ENCODE measurements around the gene RGCC. TPM values are rescaled to one million over a fixed set of nuclear protein-coding genes. Genes with fewer than 3 reads are reported as not detected.
"Not testable (repeated sequence)": the region's sequence is repeated elsewhere in the genome, so short reads cannot be mapped to it uniquely, and the experiment has no call there.

RGCC gene
- 43.6 TPM for total RNA-seq

- DNase-seq: peak; percentile 16
Observed at GRCh38 chr13:41456768-41457588, at the start of gene RGCC. Gene RGCC (plus strand): TSS chr13:41457550. CDS start chr13:41457708, 158 bp downstream.

GRCh38 chr13:41408121-41408520 lies 49.2 kb upstream of the RGCC start:
- no peak for DNase-seq

GRCh38 chr13:41408746-41409145 lies 48.6 kb upstream of the RGCC start:
- no peak for DNase-seq

GRCh38 chr13:41409611-41410010 lies 47.7 kb upstream of the RGCC start:
- DNase-seq: no peak

GRCh38 chr13:41411060-41411459 lies 46.3 kb upstream of the RGCC start:
- DNase-seq: no peak

GRCh38 chr13:41411522-41411921 lies 45.8 kb upstream of the RGCC start:
- DNase-seq: peak; percentile 19

- DNase-seq: no peak
Observed at GRCh38 chr13:41413872-41414271, 43.5 kb upstream of the RGCC start.

GRCh38 chr13:41416276-41416675 lies 41.1 kb upstream of the RGCC start:
- DNase-seq: no peak

- no peak for DNase-seq
Observed at GRCh38 chr13:41418027-41418426, 39.3 kb upstream of the RGCC start.

- no peak for DNase-seq
Observed at GRCh38 chr13:41418731-41419130, 38.6 kb upstream of the RGCC start.

GRCh38 chr13:41419206-41419605 lies 38.1 kb upstream of the RGCC start:
- no peak for DNase-seq

- no peak for DNase-seq
Observed at GRCh38 chr13:41420146-41420545, 37.2 kb upstream of the RGCC start.

GRCh38 chr13:41421330-41421729 lies 36.0 kb upstream of the RGCC start:
- DNase-seq: not testable (repeated sequence)

- DNase-seq: not testable (repeated sequence)
Observed at GRCh38 chr13:41421983-41422382, 35.4 kb upstream of the RGCC start.

GRCh38 chr13:41423259-41423658 lies 34.1 kb upstream of the RGCC start:
- not testable (repeated sequence) for DNase-seq

GRCh38 chr13:41424675-41425074 lies 32.7 kb upstream of the RGCC start:
- not testable (repeated sequence) for DNase-seq

GRCh38 chr13:41426047-41426446 lies 31.3 kb upstream of the RGCC start:
- no peak for DNase-seq

- DNase-seq: no peak
Observed at GRCh38 chr13:41427666-41428065, 29.7 kb upstream of the RGCC start.

- DNase-seq: no peak
Observed at GRCh38 chr13:41428155-41428554, 29.2 kb upstream of the RGCC start.

- not testable (repeated sequence) for DNase-seq
Observed at GRCh38 chr13:41434030-41434429, 23.3 kb upstream of the RGCC start.

- no peak for DNase-seq
Observed at GRCh38 chr13:41434831-41435520, 22.4 kb upstream of the RGCC start.

- DNase-seq: no peak
Observed at GRCh38 chr13:41443969-41444368, 13.4 kb upstream of the RGCC start.

- DNase-seq: no peak
Observed at GRCh38 chr13:41452462-41452861, 4.9 kb upstream of the RGCC start.

GRCh38 chr13:41453620-41454019 lies 3.7 kb upstream of the RGCC start:
- DNase-seq: no peak
